GM23338 (cell line): ENCODE data around the gene USH2A. TPM values are rescaled to one million over a fixed set of nuclear protein-coding genes. Genes with fewer than 3 reads are reported as not detected.

Source experiments
- ATAC-seq: fragments of 200-7000 bp; cut with Tn5 transposase; 3 replicates; pipeline ENCODE4 v1.9.1; 2020
- DNase-seq: peaks from one replicate; pipeline ENCODE4 v3.0.0-alpha.2; 2015; ENCODE audit warnings: low spot score
- H2AFZ ChIP-seq: fragments of 200-600 bp; sonication (generic); 2 replicates; pipeline ENCODE4 v1.8.0; 2016; ENCODE audit warnings: antibody characterized with exemption, mild to moderate bottlenecking, moderate library complexity
- H3F3A ChIP-seq: fragments of 200-600 bp; sonication (generic); replicated peaks from 2 replicates; pipeline ENCODE4 v1.8.0; 2017; ENCODE audit warnings: antibody characterized with exemption, mixed run types, low read depth
- H3K27ac ChIP-seq: fragments of 200-600 bp; sonication (generic); 2 replicates; pipeline ENCODE4 v1.6.1; 2016; ENCODE audit warnings: low read depth
- H3K27me3 ChIP-seq: fragments of 200-600 bp; sonication (generic); 2 replicates; pipeline ENCODE4 v1.8.0; 2016; ENCODE audit warnings: mild to moderate bottlenecking, mixed run types, moderate library complexity; ENCODE audit not compliant: insufficient read depth
- H3K36me3 ChIP-seq: fragments of 200-600 bp; sonication (generic); 2 replicates; pipeline ENCODE4 v1.8.0; 2016; ENCODE audit warnings: mild to moderate bottlenecking; ENCODE audit not compliant: insufficient read depth
- H3K4me1 ChIP-seq: fragments of 200-600 bp; sonication (generic); 2 replicates; pipeline ENCODE4 v1.8.0; 2016; ENCODE audit warnings: mild to moderate bottlenecking, moderate library complexity; ENCODE audit not compliant: insufficient read depth
- H3K4me2 ChIP-seq: fragments of 200-600 bp; sonication (generic); 2 replicates; pipeline ENCODE4 v1.7.1; 2017; ENCODE audit warnings: mixed run types
- H3K4me3 ChIP-seq: fragments of 200-600 bp; sonication (generic); 2 replicates; pipeline ENCODE4 v1.6.1; 2016; ENCODE audit warnings: mixed run types
- H3K79me2 ChIP-seq: fragments of 200-600 bp; sonication (generic); replicated peaks from 2 replicates; pipeline ENCODE4 v1.8.0; 2017; ENCODE audit warnings: mild to moderate bottlenecking; ENCODE audit not compliant: insufficient read depth
- H3K9me2 ChIP-seq: fragments of 200-600 bp; sonication (generic); 2 replicates; pipeline ENCODE4 v1.8.0; 2017; ENCODE audit not compliant: insufficient read depth
- H4K20me1 ChIP-seq: fragments of 200-600 bp; sonication (generic); replicated peaks from 2 replicates; pipeline ENCODE4 v1.8.0; 2017; ENCODE audit warnings: mild to moderate bottlenecking; ENCODE audit not compliant: insufficient read depth
- H3K27ac Mint-ChIP-seq: 2 replicates; pipeline ENCODE4 v1.8.0; 2020; ENCODE audit warnings: inconsistent platforms, mild to moderate bottlenecking, moderate library complexity, mixed read lengths
- H3K27me3 Mint-ChIP-seq: 3 replicates; pipeline ENCODE4 v1.8.0; 2022; ENCODE audit warnings: low read depth, mild to moderate bottlenecking, moderate library complexity, mixed read lengths, inconsistent platforms; ENCODE audit not compliant: insufficient read depth, poor library complexity
- H3K36me3 Mint-ChIP-seq: 3 replicates; pipeline ENCODE4 v1.8.0; 2021; ENCODE audit warnings: low read depth, mild to moderate bottlenecking, inconsistent platforms, moderate library complexity, mixed read lengths
- H3K4me1 Mint-ChIP-seq: 3 replicates; pipeline ENCODE4 v1.8.0; 2020; ENCODE audit warnings: mild to moderate bottlenecking, inconsistent platforms, mixed read lengths
- H3K4me3 Mint-ChIP-seq: 3 replicates; pipeline ENCODE4 v1.8.0; 2021; ENCODE audit warnings: moderate library complexity, mild to moderate bottlenecking, inconsistent platforms, mixed read lengths
- H3K9me3 Mint-ChIP-seq: 3 replicates; pipeline ENCODE4 v1.8.0; 2020; ENCODE audit warnings: moderate library complexity, mild to moderate bottlenecking, inconsistent platforms, mixed read lengths
- CREB1 ChIP-seq: fragments of 250-450 bp; sonication (Bioruptor Pico); IDR thresholded peaks from 2 replicates; pipeline ENCODE4 v1.5.0; 2020; ENCODE audit warnings: low read depth, mild to moderate bottlenecking, moderate library complexity
- EZH2phosphoT487 ChIP-seq: fragments of 200-600 bp; sonication (generic); IDR thresholded peaks from one replicate; pipeline ENCODE4 v1.8.1; 2018; ENCODE audit warnings: antibody characterized with exemption; ENCODE audit not compliant: unreplicated experiment
- JUNB ChIP-seq: IDR thresholded peaks from one replicate; pipeline ENCODE4 v1.6.1; 2016; ENCODE audit warnings: antibody characterized with exemption; ENCODE audit not compliant: unreplicated experiment
- NANOG ChIP-seq: IDR thresholded peaks from 2 replicates; pipeline ENCODE4 v1.6.1; 2016; ENCODE audit warnings: antibody characterized with exemption, borderline replicate concordance
- POLR2AphosphoS5 ChIP-seq: IDR thresholded peaks from 2 replicates; pipeline ENCODE4 v1.6.1; 2016; ENCODE audit warnings: antibody characterized with exemption, low read depth
- STAT1 ChIP-seq: IDR thresholded peaks from one replicate; pipeline ENCODE4 v1.6.1; 2016; ENCODE audit warnings: antibody characterized with exemption; ENCODE audit not compliant: unreplicated experiment
- ZNF114 ChIP-seq: fragments of 250-450 bp; sonication (Bioruptor Pico); IDR thresholded peaks from 2 replicates; pipeline ENCODE4 v1.5.0; 2020; ENCODE audit warnings: mild to moderate bottlenecking, moderate library complexity
- ZNF462 ChIP-seq: fragments of 250-450 bp; sonication (Bioruptor Pico); IDR thresholded peaks from 2 replicates; pipeline ENCODE4 v1.5.0; 2020; ENCODE audit warnings: mild to moderate bottlenecking, moderate library complexity
- polyA plus RNA-seq: library from polyadenylated mRNA; unstranded; fragments of >200 nt; fragmentation: Nextera tagmentation; extraction: Ambion mirVana; gene quantifications from 2 replicates; pipeline ENCODE4 v1.2.1, GENCODE V29; 2016
- total RNA-seq: library from RNA; depleted of rRNA; stranded (reverse); fragments of >200 nt; shearing (Covaris generic); gene quantifications from 2 replicates; pipeline ENCODE4 v1.2.3, GENCODE V29; 2014
- TF ChIP-seq, protein P1 (sequence below), 2 experiments: fragments of 200-600 bp in 1 of 2; sonication (generic) in 1 of 2; conservative IDR thresholded peaks; 2 replicates each; pipeline versions ENCODE4 v1.5.1 to v1.6.1; 2016 to 2017; ENCODE audit warnings: antibody characterized with exemption in 2 of 2, low read depth in 2 of 2, mild to moderate bottlenecking in 2 of 2, moderate library complexity in 1 of 2

The USH2A gene
- total and polyA plus RNA-seq, 2 experiments from 2014 or later, result 0.03 TPM

- H3K4me3 Mint-ChIP-seq, result no peak overlapping the region
- H3K27ac Mint-ChIP-seq, result no peak overlapping the region
- H3K27me3 Mint-ChIP-seq, result peaks cover 2% of the 10 kb centered on the region
- Histone ChIP-seq H3K4me1 (no peaks in the 10 kb centered on the region), H3F3A (no peaks in the 10 kb centered on the region), H3K9me2 (no peaks in the 10 kb centered on the region), H3K27me3 (no peaks in the 10 kb centered on the region), H4K20me1 (no peaks in the 10 kb centered on the region), H3K36me3 (no peaks in the 10 kb centered on the region), H3K4me3 (no peak overlapping the region), H3K27ac (no peak overlapping the region), H3K4me2 (no peak overlapping the region), H2AFZ (no peak overlapping the region), H3K79me2 (no peaks in the 10 kb centered on the region)
- H3K36me3 Mint-ChIP-seq, result no peaks in the 10 kb centered on the region
- DNase-seq (no peak), ATAC-seq (no peak)
- peaks cover 13% of the 10 kb centered on the region for H3K4me1 Mint-ChIP-seq
- H3K9me3 Mint-ChIP-seq, result no peaks in the 10 kb centered on the region
- TF ChIP-seq CREB1 (CRISPR knock-in tag) (no peak), NANOG (no peak), POLR2AphosphoS5 (no peak), JUNB (no peak), EZH2phosphoT487 (no peak), STAT1 (no peak)
Measured at GRCh38 chr1:216222288-216222687, 201.0 kb downstream of the USH2A start.

- Histone ChIP-seq H3K27ac (no peak overlapping the region), H3K4me3 (no peak overlapping the region), H3F3A (no peaks in the 10 kb centered on the region), H3K79me2 (no peaks in the 10 kb centered on the region), H3K4me2 (peak overlapping the region; percentile 8; the same call in 1 of the 2 replicates), H2AFZ (no peak overlapping the region), H3K27me3 (no peaks in the 10 kb centered on the region), H3K36me3 (no peaks in the 10 kb centered on the region), H3K4me1 (no peaks in the 10 kb centered on the region), H4K20me1 (no peaks in the 10 kb centered on the region), H3K9me2 (no peaks in the 10 kb centered on the region)
- H3K27ac Mint-ChIP-seq, result 0 out of 2 replicates have a peak overlapping the region, but pooled peaks have one; percentile 24
- DNase-seq (peak; percentile 89), ATAC-seq (peak; percentile 97)
- no peak for TF ChIP-seq ZNF114 (CRISPR knock-in tag)
- TF ChIP-seq, protein P1, sequence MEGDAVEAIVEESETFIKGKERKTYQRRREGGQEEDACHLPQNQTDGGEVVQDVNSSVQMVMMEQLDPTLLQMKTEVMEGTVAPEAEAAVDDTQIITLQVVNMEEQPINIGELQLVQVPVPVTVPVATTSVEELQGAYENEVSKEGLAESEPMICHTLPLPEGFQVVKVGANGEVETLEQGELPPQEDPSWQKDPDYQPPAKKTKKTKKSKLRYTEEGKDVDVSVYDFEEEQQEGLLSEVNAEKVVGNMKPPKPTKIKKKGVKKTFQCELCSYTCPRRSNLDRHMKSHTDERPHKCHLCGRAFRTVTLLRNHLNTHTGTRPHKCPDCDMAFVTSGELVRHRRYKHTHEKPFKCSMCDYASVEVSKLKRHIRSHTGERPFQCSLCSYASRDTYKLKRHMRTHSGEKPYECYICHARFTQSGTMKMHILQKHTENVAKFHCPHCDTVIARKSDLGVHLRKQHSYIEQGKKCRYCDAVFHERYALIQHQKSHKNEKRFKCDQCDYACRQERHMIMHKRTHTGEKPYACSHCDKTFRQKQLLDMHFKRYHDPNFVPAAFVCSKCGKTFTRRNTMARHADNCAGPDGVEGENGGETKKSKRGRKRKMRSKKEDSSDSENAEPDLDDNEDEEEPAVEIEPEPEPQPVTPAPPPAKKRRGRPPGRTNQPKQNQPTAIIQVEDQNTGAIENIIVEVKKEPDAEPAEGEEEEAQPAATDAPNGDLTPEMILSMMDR (conservative IDR thresholded peaks at IDR 0.05; ENCODE audit: low read depth in 2 of 2), result peak; percentile 81 to 89
- H3K4me3 Mint-ChIP-seq, result peak overlapping the region; percentile 54; the same call in 2 of the 3 replicates
- H3K4me1 Mint-ChIP-seq, result peaks cover 13% of the 10 kb centered on the region
- no peaks in the 10 kb centered on the region for H3K36me3 Mint-ChIP-seq
- peaks cover 2% of the 10 kb centered on the region for H3K27me3 Mint-ChIP-seq
- no peaks in the 10 kb centered on the region for H3K9me3 Mint-ChIP-seq
Measured at GRCh38 chr1:216221260-216221700, 202.0 kb downstream of the USH2A start.

DNA sequence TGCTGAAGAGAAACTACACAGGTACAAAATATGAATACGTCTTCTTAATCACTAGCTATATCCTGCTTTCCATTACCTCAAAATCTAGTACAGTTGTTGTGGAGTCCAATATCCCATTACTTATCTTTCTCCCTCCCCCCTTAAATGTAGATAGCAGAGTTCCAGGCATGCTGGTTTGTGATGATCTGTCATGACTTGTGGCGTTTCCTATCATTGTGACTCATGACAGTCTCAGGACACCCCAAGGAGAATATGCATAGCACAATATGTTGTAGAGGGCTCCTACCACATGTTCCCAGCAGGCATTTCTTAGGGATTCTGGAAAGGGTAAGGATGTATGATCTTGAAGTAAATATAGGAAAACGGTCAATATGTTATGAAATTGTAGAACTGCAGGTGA lies 206.9 kb downstream of the USH2A start:
- H3K4me3 ChIP-seq, result no peak overlapping the region
- H3K4me1 ChIP-seq, result no peaks in the 10 kb centered on the region
- no peaks in the 10 kb centered on the region for H3K27me3 Mint-ChIP-seq
- DNase-seq (no peak), ATAC-seq (no peak)
- TF ChIP-seq CREB1 (CRISPR knock-in tag), result no peak
- TF ChIP-seq ZNF462 (CRISPR knock-in tag), result no peak
- H4K20me1 ChIP-seq, result no peaks in the 10 kb centered on the region
- H3F3A ChIP-seq, result no peaks in the 10 kb centered on the region
- H3K4me3 Mint-ChIP-seq, result no peak overlapping the region
- no peaks in the 10 kb centered on the region for H3K36me3 ChIP-seq
- no peak overlapping the region for H3K27ac Mint-ChIP-seq
- H3K79me2 ChIP-seq, result no peaks in the 10 kb centered on the region
- H3K27ac ChIP-seq, result no peak overlapping the region
- H3K27me3 ChIP-seq, result no peaks in the 10 kb centered on the region
- no peaks in the 10 kb centered on the region for H3K9me3 Mint-ChIP-seq
- H3K4me2 ChIP-seq, result no peak overlapping the region
- no peak overlapping the region for H2AFZ ChIP-seq
- peaks cover 9% of the 10 kb centered on the region for H3K4me1 Mint-ChIP-seq
- no peaks in the 10 kb centered on the region for H3K36me3 Mint-ChIP-seq
- H3K9me2 ChIP-seq, result no peaks in the 10 kb centered on the region
